ENCODE measurements around the gene GPR63.

DNA sequence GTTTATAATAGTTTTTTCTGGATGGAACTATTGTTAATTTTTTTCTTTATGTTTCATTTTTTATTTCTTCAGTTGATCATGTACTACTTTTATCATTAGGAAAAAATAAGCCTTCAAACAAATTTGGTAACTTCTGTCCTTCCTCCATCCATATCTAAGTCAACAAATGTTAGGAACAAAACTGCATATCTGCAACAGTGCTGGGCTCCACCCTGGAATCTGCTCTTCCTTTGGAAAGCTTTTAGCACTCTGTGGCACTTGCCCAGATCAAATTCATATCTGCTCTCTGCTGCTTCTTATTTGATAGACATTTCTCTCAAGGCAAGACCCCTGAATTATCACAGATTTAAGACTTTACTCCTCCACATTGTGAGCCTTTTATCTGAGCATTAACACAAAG lies 24.3 kb upstream of the GPR63 start:
- TF ChIP-seq EHMT2 (IDR thresholded peaks at IDR 0.05; ENCODE audit: borderline replicate concordance, low read depth, low read length): no peak
- TF ChIP-seq HNRNPLL (IDR thresholded peaks at IDR 0.05; ENCODE audit: low read depth, low read length, poor library complexity, severe bottlenecking): no peak
